Measurements from ENCODE around the gene COL4A4.

Gene COL4A4

GRCh38 chr2:227163485-227163997, 464 bp downstream of the COL4A4 start:
- DNase-seq (ENCODE audit: insufficient read length, low spot score) (peak; percentile 30), FAIRE-seq (peak; percentile 71)

DNA sequence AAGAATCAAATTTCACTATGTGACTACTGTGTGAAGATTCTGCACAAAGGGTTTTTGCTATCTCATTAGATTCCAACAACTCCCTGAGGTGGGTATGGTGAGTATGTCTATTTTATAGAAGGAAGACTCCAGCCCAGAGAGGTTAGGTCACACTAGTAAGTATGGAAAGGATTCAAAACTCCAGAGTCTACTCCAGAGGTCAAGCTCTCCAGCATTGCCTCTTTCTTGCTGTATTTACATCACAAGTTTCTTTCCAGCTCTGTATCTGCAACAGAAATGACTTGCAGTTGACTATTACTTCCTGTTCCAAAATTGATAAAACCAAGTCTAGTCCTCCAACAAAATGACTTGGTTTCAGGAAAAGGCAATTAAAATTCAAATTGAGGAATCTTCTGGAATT, 2.1 kb downstream of the COL4A4 start:
- no peak for FAIRE-seq
- no peak for DNase-seq (ENCODE audit: insufficient read length, low spot score)

DNA sequence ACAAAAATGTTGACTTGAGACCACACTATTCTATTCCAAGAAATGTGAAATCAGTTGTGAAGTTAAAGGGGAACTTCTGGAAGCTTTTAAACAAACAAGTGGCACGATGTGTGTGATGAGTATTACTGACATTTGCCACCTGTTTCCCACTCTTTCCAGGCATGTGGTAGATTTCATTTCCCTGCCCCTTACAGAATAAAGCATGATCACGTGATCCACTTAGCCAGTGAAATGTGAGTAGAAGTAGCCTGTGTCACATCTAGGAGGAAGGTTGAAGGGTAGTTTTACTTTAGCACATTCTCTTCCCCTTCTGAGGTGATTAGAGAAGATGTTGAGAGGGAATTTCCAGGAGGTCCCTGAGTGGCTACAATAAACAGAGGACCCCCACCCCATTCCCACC, 3.8 kb downstream of the COL4A4 start:
- FAIRE-seq (no peak), DNase-seq (ENCODE audit: insufficient read length, low spot score) (no peak)

- FAIRE-seq (no peak), DNase-seq (ENCODE audit: insufficient read length, low spot score) (no peak)
These were observed 8.8 kb downstream of the COL4A4 start for GRCh38 chr2:227154986-227155774.

DNA sequence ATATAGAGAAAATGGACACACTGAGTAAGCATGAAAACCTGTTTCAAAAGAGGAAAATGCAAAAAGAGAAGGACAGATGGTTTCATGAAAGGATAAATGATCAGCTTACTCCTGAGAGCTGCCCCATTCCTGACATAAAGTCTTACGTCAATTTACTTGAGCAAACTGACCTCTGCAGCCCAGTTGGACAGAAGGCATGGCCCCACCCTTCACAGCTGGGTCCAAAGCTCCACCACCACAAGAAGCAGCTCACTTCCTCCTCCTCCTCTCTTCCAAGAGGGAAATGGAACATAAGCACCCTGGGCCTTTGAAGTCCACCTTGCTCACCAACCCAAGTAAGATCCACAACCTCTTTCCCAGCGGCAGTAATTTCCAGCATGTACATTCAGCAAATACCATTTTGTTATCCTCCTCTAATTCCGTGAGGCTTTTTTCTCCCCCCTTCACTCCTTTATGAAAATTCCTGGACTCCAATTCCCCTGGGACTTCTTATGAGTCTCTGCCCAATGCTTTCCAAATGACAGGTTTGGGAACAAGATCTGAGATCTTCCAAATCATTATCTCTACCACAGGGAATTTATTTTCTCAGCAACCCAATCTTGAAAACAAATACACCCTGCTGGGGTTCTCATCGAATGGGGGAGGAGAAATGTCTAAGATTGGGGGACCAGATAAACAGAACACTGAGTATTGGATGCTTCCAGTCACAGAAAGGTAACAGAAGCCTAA, 10.1 kb downstream of the COL4A4 start:
- DNase-seq (ENCODE audit: insufficient read length, low spot score) (no peak), FAIRE-seq (no peak)

DNA sequence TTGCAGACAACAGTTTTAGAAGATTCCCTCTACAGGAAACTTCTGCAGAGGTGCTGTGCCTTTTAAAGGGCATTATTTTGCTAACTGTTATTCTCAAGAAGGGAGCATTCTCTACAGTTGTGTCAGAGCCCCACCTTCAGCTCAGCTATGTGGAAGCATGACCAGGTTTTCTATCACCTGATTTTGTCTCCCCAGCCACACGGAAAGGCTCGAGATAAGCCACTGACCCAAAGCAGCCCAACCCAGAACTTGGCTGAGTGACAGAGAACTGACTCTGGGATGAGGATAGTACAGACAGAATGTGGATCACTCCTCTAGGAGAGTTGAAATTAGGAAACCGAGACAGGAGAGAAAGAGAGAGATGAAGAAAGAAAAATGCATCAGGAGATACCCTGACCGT, 10.7 kb downstream of the COL4A4 start:
- FAIRE-seq: no peak
- no peak for DNase-seq (ENCODE audit: insufficient read length, low spot score)

DNA sequence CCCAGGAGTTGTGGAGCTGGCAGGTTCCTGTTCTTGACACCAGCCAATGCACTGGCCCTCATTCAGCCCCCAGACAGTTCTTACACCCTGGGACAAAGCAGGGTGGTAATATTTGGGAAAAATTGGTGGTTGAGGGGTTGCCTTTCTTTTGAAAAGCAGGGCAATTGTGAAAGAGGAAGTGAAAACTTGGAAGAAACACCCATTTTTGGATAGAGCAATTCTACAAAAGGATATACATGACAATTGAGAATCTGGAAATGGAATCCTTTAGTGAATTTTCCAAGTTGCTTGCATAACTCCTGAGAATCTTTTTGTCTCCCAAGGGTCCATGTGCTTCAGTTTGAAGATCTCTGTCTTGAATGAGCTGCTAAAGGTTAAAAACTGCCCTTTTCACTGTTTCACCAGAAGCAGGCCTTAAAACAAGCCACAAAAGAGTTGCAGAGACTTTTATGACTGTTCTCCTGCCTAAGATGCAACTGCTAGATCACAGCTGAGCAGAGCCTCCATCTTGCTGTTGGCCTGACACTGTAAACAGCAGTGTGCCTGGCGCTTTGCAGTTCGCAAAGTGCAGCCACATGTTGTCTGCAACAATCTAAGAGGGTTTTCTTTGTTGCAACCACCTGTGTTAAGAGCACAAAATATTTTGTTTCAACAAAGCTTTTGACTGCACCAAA, 11.8 kb downstream of the COL4A4 start:
- FAIRE-seq (no peak), DNase-seq (ENCODE audit: insufficient read length, low spot score) (no peak)

DNA sequence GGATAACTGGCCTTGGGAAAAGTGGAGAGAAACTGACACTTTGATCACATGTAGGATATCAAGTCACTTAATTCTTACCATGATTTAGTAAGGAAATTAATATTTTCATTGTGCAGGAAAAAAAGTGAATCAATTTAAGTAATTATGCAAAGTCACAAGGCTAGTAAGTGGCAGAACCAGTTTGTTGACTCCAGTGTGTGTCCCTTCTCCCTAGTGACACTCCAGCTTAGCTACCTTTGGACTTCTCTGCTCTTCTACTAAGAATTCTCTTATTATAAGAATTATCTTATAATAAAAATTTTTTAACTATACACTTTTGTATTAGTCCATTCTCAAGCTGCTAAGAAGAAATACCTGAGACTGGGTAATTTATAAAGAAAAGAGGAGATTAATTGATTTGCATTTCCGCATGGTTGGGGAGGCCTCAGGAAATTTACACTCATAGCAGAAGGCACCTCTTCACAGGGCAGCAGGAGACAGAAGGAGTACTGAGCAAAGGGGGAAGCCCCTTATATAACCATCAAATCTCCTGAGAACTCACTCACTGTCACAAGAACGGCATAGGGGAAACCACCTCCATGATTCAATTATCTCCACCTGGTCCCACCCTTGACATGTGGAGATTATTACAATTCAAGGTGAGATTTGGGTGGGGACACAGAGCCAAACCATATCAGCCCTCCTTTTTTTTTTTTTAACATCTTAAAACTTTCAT, 13.6 kb downstream of the COL4A4 start:
- DNase-seq (ENCODE audit: insufficient read length, low spot score) (no peak), FAIRE-seq (no peak)

GRCh38 chr2:227148106-227148505, 15.9 kb downstream of the COL4A4 start:
- FAIRE-seq (no peak), DNase-seq (ENCODE audit: insufficient read length, low spot score) (no peak)

GRCh38 chr2:227147023-227147422, 17.0 kb downstream of the COL4A4 start:
- DNase-seq (ENCODE audit: insufficient read length, low spot score) (no peak), FAIRE-seq (no peak)

DNA sequence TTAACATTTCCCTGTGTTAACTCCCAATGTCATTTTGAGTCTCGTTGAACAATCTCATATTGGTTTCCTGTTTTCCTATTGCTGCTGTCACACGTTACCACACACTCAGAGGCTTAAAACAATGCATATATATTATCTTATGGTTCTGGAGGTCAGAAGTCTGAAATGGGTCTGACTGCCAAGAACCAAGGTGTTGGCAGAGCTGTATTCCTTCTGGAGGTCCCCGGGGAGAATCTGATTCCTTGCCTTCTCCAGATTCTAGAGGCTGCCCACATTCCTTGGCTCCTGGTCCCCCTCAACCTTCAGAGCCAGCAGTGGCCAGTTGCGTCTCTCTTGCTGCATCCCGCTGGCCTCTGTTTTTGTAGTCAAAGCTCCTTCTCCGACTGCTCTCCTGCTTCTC, 17.5 kb downstream of the COL4A4 start:
- FAIRE-seq (no peak), DNase-seq (ENCODE audit: insufficient read length, low spot score) (no peak)

DNA sequence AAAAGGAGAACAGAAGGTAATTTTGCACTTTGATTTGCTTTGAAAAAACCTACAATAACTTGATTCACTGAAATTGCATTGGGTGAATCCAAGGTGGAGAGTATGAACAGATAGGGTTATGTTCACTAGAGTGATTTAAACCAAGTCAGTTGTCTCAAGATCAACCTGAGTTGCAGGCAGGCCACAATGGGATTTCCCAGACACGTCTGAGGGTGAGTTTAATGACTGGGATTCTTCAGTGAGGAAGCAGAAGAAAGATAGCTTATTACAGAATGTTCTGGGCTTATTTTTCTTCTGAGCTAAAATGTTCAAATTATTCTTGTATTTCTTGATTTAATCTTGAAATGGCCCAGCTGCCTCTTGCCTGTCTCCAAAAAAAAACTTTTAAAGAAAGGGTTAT, 20.1 kb downstream of the COL4A4 start:
- FAIRE-seq (no peak), DNase-seq (ENCODE audit: insufficient read length, low spot score) (no peak)

GRCh38 chr2:227141301-227141700, 22.7 kb downstream of the COL4A4 start:
- no peak for FAIRE-seq
- no peak for DNase-seq (ENCODE audit: insufficient read length, low spot score)

DNA sequence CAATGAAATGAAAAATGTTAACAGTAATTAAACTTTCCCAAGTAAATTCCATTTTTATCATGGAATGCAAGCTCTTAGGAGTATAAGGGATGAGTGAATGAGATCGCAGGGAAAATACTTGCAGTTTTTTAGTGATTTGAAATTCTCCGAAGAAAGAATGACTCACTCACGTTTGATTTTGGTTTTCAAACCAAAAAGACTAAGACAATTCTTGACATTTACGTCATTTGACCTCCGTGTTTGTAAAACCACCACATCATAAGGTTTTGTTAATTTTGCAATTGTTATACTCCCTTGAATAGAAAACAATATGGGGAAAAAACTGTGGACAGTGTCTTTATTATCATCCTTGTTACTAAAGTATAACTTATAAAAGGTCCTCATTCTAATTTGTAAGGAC, 29.4 kb downstream of the COL4A4 start:
- FAIRE-seq (no peak), DNase-seq (ENCODE audit: insufficient read length, low spot score) (no peak)

- DNase-seq (ENCODE audit: insufficient read length, low spot score) (no peak), FAIRE-seq (no peak)
These were observed 31.0 kb downstream of the COL4A4 start for GRCh38 chr2:227132986-227133385.

DNA sequence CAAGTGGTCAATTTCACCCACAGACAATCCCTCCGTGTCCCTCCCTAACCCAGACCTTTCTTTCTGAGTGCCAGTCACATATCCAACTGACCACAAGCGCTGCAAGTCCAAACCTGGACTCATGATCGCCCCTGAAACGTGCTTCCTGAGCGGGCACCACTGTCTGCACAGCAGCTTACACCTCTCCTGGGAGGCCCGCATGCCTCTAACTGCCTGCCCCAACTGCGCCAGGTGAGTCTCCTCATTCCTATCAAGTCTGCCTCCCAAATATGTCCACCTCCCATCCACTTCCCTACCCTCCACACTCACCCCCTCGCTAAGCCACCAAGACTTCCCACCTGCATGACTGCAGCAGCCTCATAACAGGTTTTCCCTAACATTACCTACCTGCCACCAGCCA, 33.4 kb downstream of the COL4A4 start:
- no peak for FAIRE-seq

GRCh38 chr2:227127201-227127600, 36.8 kb downstream of the COL4A4 start:
- DNase-seq (ENCODE audit: insufficient read length, low spot score) (no peak), FAIRE-seq (no peak)

More for the DNA sequence above, 33.4 kb downstream of the COL4A4 start:
- DNase-seq (ENCODE audit: insufficient read length, low spot score): no peak

DNA sequence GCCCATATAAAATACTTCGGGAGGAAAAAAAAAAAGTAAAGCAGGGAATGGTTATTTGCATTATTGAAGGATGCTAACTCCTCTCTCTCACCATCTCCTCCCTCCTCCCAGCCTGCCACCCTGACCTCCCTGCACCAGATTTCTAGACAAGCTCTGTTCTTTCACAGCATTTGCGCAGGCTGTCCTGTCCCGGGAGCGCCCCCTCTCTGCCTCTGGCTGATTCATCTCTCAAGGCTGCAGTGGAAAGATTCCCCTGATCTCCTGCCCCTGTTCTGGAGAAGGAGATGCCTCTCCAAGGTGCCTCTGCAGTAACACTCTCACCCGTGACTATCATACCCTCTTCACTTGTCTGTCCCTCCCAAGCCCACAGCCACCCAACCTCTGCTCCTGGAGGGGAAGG, 38.5 kb downstream of the COL4A4 start:
- FAIRE-seq: no peak
- no peak for DNase-seq (ENCODE audit: insufficient read length, low spot score)

- no peak for DNase-seq (ENCODE audit: insufficient read length, low spot score)
- FAIRE-seq: no peak
These were observed 39.2 kb downstream of the COL4A4 start for GRCh38 chr2:227124811-227125210.

DNA sequence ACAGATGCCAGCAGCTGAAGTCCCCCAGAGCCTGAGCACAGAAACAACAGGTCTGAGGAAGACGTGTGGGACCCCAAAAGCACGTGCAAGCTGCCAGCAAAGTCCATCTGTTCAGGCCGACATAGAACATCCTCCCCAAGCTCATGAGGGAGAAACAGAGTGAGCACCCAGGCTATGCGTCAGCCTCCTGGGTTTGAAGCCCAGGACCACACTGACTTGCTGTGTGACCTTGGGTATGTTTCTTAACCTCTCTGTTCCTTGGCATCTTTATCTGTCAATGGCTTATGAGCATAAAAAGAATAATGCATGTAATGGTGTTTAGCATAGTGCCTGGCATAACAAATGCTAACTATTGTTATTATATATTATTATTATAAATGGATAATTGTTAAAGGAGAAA, 40.3 kb downstream of the COL4A4 start:
- DNase-seq (ENCODE audit: insufficient read length, low spot score) (no peak), FAIRE-seq (no peak)

DNA sequence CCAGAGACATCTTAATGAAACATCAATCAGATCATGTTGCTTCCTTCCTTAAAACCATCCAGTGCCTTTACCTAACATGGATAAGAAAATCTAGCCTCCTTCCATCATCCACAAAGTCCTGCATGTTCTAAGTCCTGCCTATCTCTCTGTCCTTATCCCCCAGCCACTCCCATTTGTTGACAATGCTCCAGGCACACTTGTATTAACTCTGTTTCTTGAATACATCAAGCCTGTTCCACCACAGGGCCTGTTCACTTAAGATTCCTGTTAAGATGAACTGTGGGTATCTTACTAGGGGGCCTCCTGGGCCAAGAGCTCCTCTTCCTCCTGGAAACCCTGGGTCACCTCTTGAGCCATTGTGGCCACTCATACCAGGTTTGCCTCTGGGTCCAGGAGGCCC, 45.7 kb downstream of the COL4A4 start:
- no peak for DNase-seq (ENCODE audit: insufficient read length, low spot score)
- no peak for FAIRE-seq

All from GM19239 (cell line).